ENCODE results near the gene IMPA2. TPM values are rescaled to one million over a fixed set of nuclear protein-coding genes. Genes with fewer than 3 reads are reported as not detected.
"Not testable (repeated sequence)": the region's sequence is repeated elsewhere in the genome, so short reads cannot be mapped to it uniquely, and the experiment has no call there.

IMPA2 gene
- total and polyA plus RNA-seq, 2 of the 4 experiments (the other 2 are of a cell fraction), result 5.4 to 5.5 TPM

DNA sequence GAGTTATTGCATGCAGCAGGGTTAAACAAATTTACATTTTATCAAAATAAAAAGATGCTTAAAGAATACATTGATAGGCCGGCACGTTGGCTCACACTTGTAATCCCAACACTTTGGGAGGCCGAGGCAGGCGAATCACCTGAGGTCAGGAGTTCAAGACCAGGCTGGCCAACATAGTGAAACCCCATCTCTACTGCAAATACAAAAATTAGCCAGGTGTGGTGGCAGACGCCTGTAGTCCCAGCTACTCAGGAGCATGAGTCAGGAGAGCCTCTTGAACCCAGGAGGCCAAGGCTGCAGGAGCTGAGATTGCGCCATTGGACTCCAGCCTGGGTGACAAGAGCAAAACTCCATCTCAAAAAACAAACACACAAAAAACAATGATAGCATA is 58.2 kb downstream of the IMPA2 start:
- H3K23ac ChIP-seq (ENCODE audit: low read depth, low read length); H3K9me1 ChIP-seq (ENCODE audit: insufficient read depth, low read length); H3K79me1 ChIP-seq (ENCODE audit: low read depth in 1 of 2, low read length in 2 of 2); H3K4me1 ChIP-seq (ENCODE audit: control insufficient read depth, insufficient read depth, low read length); ATAC-seq (ENCODE audit: low read depth); H3K4me3 ChIP-seq (ENCODE audit: insufficient read depth, low read depth, low read length); H4K5ac ChIP-seq (ENCODE audit: low read depth, low read length); in situ Hi-C loops (cut with MboI; ENCODE audit: low sequenced_read_pairs); H3K14ac ChIP-seq (replicated peaks; ENCODE audit: low read depth, low read length); H3K27me3 ChIP-seq (ENCODE audit: control insufficient read depth, insufficient read depth, low read length); H2AK9ac ChIP-seq (replicated peaks; ENCODE audit: low read depth, low read length, poor library complexity); H3K56ac ChIP-seq (ENCODE audit: extremely low read depth, insufficient read depth, low read length); H4K20me1 ChIP-seq (ENCODE audit: insufficient read depth, low read length); H3K4ac ChIP-seq (ENCODE audit: low read depth, low read length); H2AK5ac ChIP-seq (ENCODE audit: low read depth, low read length); H2BK120ac ChIP-seq (ENCODE audit: low read depth, low read length); H4K91ac ChIP-seq (ENCODE audit: insufficient read depth, low read depth, low read length); H3K27ac ChIP-seq (ENCODE audit: insufficient read depth, low read length); H2BK15ac ChIP-seq (ENCODE audit: low read depth, low read length); H3K9me3 ChIP-seq (ENCODE audit: control insufficient read depth, insufficient read depth, low read length); H2BK20ac ChIP-seq (ENCODE audit: low read depth, low read length); DNase-seq; H3K18ac ChIP-seq (ENCODE audit: low read depth, low read length); H4K8ac ChIP-seq (ENCODE audit: low read depth in 2 of 2, low read length in 2 of 2); dilution Hi-C loops (cut with HindIII; ENCODE audit: low sequenced_read_pairs, unreplicated experiment); H3K9ac ChIP-seq (ENCODE audit: low read depth, low read length); BruUV-seq (replicated peaks); H3K4me2 ChIP-seq (ENCODE audit: low read depth, low read length); H3K36me3 ChIP-seq (ENCODE audit: control insufficient read depth, insufficient read depth, low read length); H2AFZ ChIP-seq (replicated peaks; ENCODE audit: low read length, poor library complexity); H2BK5ac ChIP-seq (ENCODE audit: low read depth, low read length, poor library complexity, severe bottlenecking): not testable (repeated sequence)
- ChIA-PET POLR2A (ENCODE audit: unreplicated experiment) (interaction anchor here (0.9 kb wide), 1 partner anchor 233 kb away, joined by 4 read pairs; no protein-coding TSS in a partner anchor), CTCF (interaction anchor here (0.6 to 2.6 kb wide), 9 partner anchors 10 to 303 kb away, joined by 3 to 15 read pairs (median 4); no protein-coding TSS in a partner anchor)
- TF ChIP-seq CEBPB (IDR thresholded peaks at IDR 0.05; ENCODE audit: low read depth, low read length), result peak; percentile 19; the same call in 1 of the 2 replicates
- 83% methylated on average over 1 of the region's 6 CpGs; no CpG with 5 or more reads in 1 of the 2 experiments for WGBS, 2 experiments (ENCODE audit: extremely low coverage in 2 of 2, insufficient read length in 1 of 2)
- intact Hi-C loops (cut with micrococcal nuclease), result loop anchor here (1.0 to 5.0 kb wide), 6 partner anchors 45 to 385 kb away; partner anchors contain the start of genes CHMP1B and IMPA2
